Cardiac fibroblast (primary cell): ENCODE data around the gene DNM1L.

Experiments
- DNase-seq, 2 donors: peaks; one replicate each; pipeline versions ENCODE4 v3.0.0 to v3.0.0-alpha.2; 2010; ENCODE audit warnings: low read depth in 2 of 2
- H3K4me3 ChIP-seq, 2 donors: replicated peaks in 1 of 2; 1 replicate in 1 of 2; 2 replicates in 1 of 2; pipeline ENCODE4 v1.5.1; 2011; ENCODE audit warnings: low read depth in 2 of 2, low read length in 2 of 2, mild to moderate bottlenecking in 2 of 2, moderate library complexity in 1 of 2
- CTCF ChIP-seq: IDR thresholded peaks from one replicate; pipeline ENCODE4 v1.5.1; 2011; ENCODE audit warnings: low read depth, mild to moderate bottlenecking, low read length, inconsistent platforms

Gene DNM1L

GRCh38 chr12:32651956-32652210 is 27.2 kb upstream of the DNM1L start:
- H3K4me3 ChIP-seq: no peak overlapping the region
- no peak for TF ChIP-seq CTCF
- DNase-seq: no peak

- no peak overlapping the region for H3K4me3 ChIP-seq
- no peak for TF ChIP-seq CTCF
- DNase-seq: no peak
Observed at GRCh38 chr12:32659908-32660440, 19.1 kb upstream of the DNM1L start.

- no peak for TF ChIP-seq CTCF
- DNase-seq: no peak
- no peak overlapping the region for H3K4me3 ChIP-seq
Observed at GRCh38 chr12:32661706-32662105, 17.4 kb upstream of the DNM1L start.

GRCh38 chr12:32662665-32663064 is 16.4 kb upstream of the DNM1L start:
- no peak for TF ChIP-seq CTCF
- no peak for DNase-seq
- no peak overlapping the region for H3K4me3 ChIP-seq

GRCh38 chr12:32666018-32666417 is 13.1 kb upstream of the DNM1L start:
- no peak overlapping the region for H3K4me3 ChIP-seq

GRCh38 chr12:32669584-32669983 is 9.5 kb upstream of the DNM1L start:
- no peak for DNase-seq
- no peak overlapping the region for H3K4me3 ChIP-seq
- no peak for TF ChIP-seq CTCF

More at GRCh38 chr12:32666018-32666417, 13.1 kb upstream of the DNM1L start:
- no peak for DNase-seq
- TF ChIP-seq CTCF: no peak
